K562 (cell line): Measurements from ENCODE around the gene SPCS3. TPM values are rescaled to one million over a fixed set of nuclear protein-coding genes. Genes with fewer than 3 reads are reported as not detected.
"Not testable (repeated sequence)": the region's sequence is repeated elsewhere in the genome, so short reads cannot be mapped to it uniquely, and the experiment has no call there.

Experiments
- ATAC-seq: fragments of 200-7000 bp; cut with Tn5 transposase; 3 replicates; pipeline ENCODE4 v1.9.1; 2020; ENCODE audit warnings: moderate library complexity
- BruUV-seq: library from RNA; stranded (reverse); fragments of 400-500 nt; replicated peaks from 2 replicates; lab custom pipeline; 2021; lab: Mats Ljungman, UMichigan
- CTCF ChIA-PET: fragments of 300-600 bp; formaldehyde crosslinking; extraction: SDS; loops from one replicate; lab custom pipeline; 2021; ENCODE audit warnings: low intra/inter-chr PET ratio; lab: Yijun Ruan, JAX
- POLR2A ChIA-PET: fragments of 300-600, 350-650 bp; sonication (Branson Sonifier 250); formaldehyde crosslinking; extraction: SDS; loops from one replicate; lab custom pipeline; 2021; ENCODE audit warnings: antibody characterized with exemption, inconsistent platforms; lab: Yijun Ruan, JAX
- DNase-seq, 4 experiments: peaks; one replicate each; pipeline versions ENCODE4 v3.0.0 to v3.0.0-alpha.2; 2011 to 2018; ENCODE audit warnings: low spot score in 3 of 4, mixed read lengths in 3 of 4; ENCODE audit errors: extremely low read depth in 1 of 4
- FAIRE-seq: peaks from 2 replicates; lab custom pipeline; 2011; peaks lifted over from hg19 to GRCh38; lab: Jason Lieb, UNC
- H2AFZ ChIP-seq: 2 replicates; pipeline ENCODE4 v1.6.0; 2011; ENCODE audit warnings: low read depth, low read length, control low read depth, inconsistent platforms
- H3K27ac ChIP-seq: fragments of 200-600 bp; 3 replicates; pipeline ENCODE4 v1.8.0; 2011; ENCODE audit warnings: low read depth, mild to moderate bottlenecking, control low read depth, inconsistent platforms, low read length, moderate library complexity, mixed read lengths; ENCODE audit errors: extremely low read depth
- H3K27me3 ChIP-seq, 2 experiments: fragments of 300-600 bp in 1 of 2; 2 replicates in 1 of 2; 3 replicates in 1 of 2; pipeline versions ENCODE4 v1.6.0 to v1.8.0; 2011; ENCODE audit warnings: inconsistent platforms in 2 of 2, low read length in 2 of 2, mild to moderate bottlenecking in 1 of 2, mixed read lengths in 1 of 2, moderate library complexity in 1 of 2; ENCODE audit not compliant: control insufficient read depth in 2 of 2, insufficient read depth in 2 of 2
- H3K36me3 ChIP-seq: fragments of 300-600 bp; 3 replicates; pipeline ENCODE4 v1.8.0; 2011; ENCODE audit warnings: mild to moderate bottlenecking, low read length, inconsistent platforms; ENCODE audit not compliant: control insufficient read depth, insufficient read depth
- H3K4me1 ChIP-seq, 2 experiments: fragments of 200-600 bp in 1 of 2; replicated peaks in 1 of 2; 2 replicates in 1 of 2; 3 replicates in 1 of 2; pipeline versions ENCODE4 v1.5.1 to v1.8.0; 2011; ENCODE audit warnings: inconsistent platforms in 2 of 2, low read length in 2 of 2, mild to moderate bottlenecking in 1 of 2, mixed read lengths in 1 of 2, moderate library complexity in 1 of 2; ENCODE audit not compliant: control insufficient read depth in 2 of 2, insufficient read depth in 2 of 2
- H3K4me2 ChIP-seq: 2 replicates; pipeline ENCODE4 v1.6.1; 2011; ENCODE audit warnings: low read length, control low read depth, inconsistent platforms, mixed read lengths; ENCODE audit not compliant: insufficient read depth
- H3K4me3 ChIP-seq: fragments of 200-600 bp; sonication (generic), shearing (Covaris generic); 2 replicates; pipeline ENCODE4 v1.5.1; 2016; ENCODE audit warnings: control low read depth, inconsistent platforms
- H3K79me2 ChIP-seq: fragments of 200-600 bp; 3 replicates; pipeline ENCODE4 v1.8.0; 2011; ENCODE audit warnings: low read length, inconsistent platforms; ENCODE audit not compliant: control insufficient read depth, insufficient read depth
- H3K9ac ChIP-seq, 2 experiments: 2 replicates each; pipeline versions ENCODE4 v1.6.0 to v1.6.1; 2011; ENCODE audit warnings: low read depth in 2 of 2, low read length in 2 of 2, control low read depth in 1 of 2, inconsistent platforms in 1 of 2, mild to moderate bottlenecking in 1 of 2, mixed read lengths in 1 of 2; ENCODE audit not compliant: insufficient read depth in 1 of 2
- H3K9me1 ChIP-seq: one replicate; pipeline ENCODE4 v1.6.0; 2011; ENCODE audit warnings: inconsistent platforms, mild to moderate bottlenecking, low read length, moderate library complexity; ENCODE audit not compliant: control insufficient read depth, insufficient read depth
- H3K9me3 ChIP-seq: replicated peaks from 2 replicates; pipeline ENCODE4 v1.5.1; 2011; ENCODE audit warnings: low read depth, low read length, inconsistent platforms; ENCODE audit not compliant: control insufficient read depth, insufficient read depth
- H4K20me1 ChIP-seq: replicated peaks from 2 replicates; pipeline ENCODE4 v1.6.1; 2011; ENCODE audit warnings: low read length, inconsistent platforms, mixed read lengths; ENCODE audit not compliant: control insufficient read depth, insufficient read depth
- HDGF ChIP-seq: fragments of 450-650 bp; IDR thresholded peaks from 2 replicates; pipeline ENCODE4 v1.6.1; 2016
- PHF8 ChIP-seq: fragments of 200-600 bp; sonication (generic); IDR thresholded peaks from 2 replicates; pipeline ENCODE4 v1.6.1; 2012; ENCODE audit warnings: mixed run types, mild to moderate bottlenecking, inconsistent platforms, low read length, moderate library complexity, borderline replicate concordance
- TEAD4 ChIP-seq, 2 experiments: sonication (generic) in 1 of 2; formaldehyde crosslinking in 1 of 2; IDR thresholded peaks; 2 replicates each; pipeline versions ENCODE4 v1.6.1 to v1.8.0; 2012 to 2022; ENCODE audit warnings: borderline replicate concordance in 1 of 2, inconsistent platforms in 1 of 2, low read length in 1 of 2, mild to moderate bottlenecking in 1 of 2, missing genetic modification reagents in 1 of 2
- ZNF507 ChIP-seq: conservative IDR thresholded peaks from 2 replicates; pipeline ENCODE4 v1.6.1; 2017; ENCODE audit warnings: missing genetic modification characterization, missing compliant biosample characterization
- whole genome bisulfite sequencing: fragments of 100-300 bp; shearing (Covaris generic); methylation state at CpG from one replicate; pipeline ENCODE4 v1.1.6; 2016; ENCODE audit warnings: low coverage, mixed read lengths; ENCODE audit not compliant: insufficient coverage; ENCODE audit errors: missing lambda C conversion rate; 5-methylcytosine and 5-hydroxymethylcytosine counted together
- in situ Hi-C: fragments of 300-500 bp; cut with MboI; formaldehyde crosslinking; loops from 4 replicates; pipeline ENCODE4 v1.15.0; 2018; ENCODE audit warnings: inconsistent platforms, mixed read lengths
- intact Hi-C: fragments of 100-400 bp; cut with micrococcal nuclease; formaldehyde crosslinking; loops from 2 replicates; pipeline ENCODE4 v1.14.2; 2022
- polyA plus RNA-seq, 8 experiments: library from polyadenylated mRNA; depleted of rRNA in 4 of 8; stranded (reverse) in 5 of 8; unstranded in 3 of 8; fragments of >200 nt; fragmentation: Nextera tagmentation in 2 of 8; fragmentation: Illumina TruSeq in 1 of 8; extraction: Ambion mirVana in 2 of 8; extraction: Trizol in 1 of 8; gene quantifications; 2 replicates each; pipeline versions ENCODE4 v1.2.1 to v1.2.3, GENCODE V29; 2011 to 2014; ENCODE audit warnings: inconsistent platforms in 1 of 8, missing spikeins in 1 of 8
- total RNA-seq, 7 experiments: library from RNA; depleted of rRNA in 6 of 7; stranded (reverse); fragments of >200 nt in 6 of 7; fragmentation: Illumina TruSeq in 2 of 7; extraction: Trizol in 2 of 7; gene quantifications; 2 replicates each; pipeline versions ENCODE4 v1.2.1 to v1.2.3, GENCODE V29; 2011 to 2021; ENCODE audit warnings: low replicate concordance in 1 of 7

SPCS3 gene
- total and polyA plus RNA-seq, 9 of the 15 experiments (the other 6 are each of a cell fraction or from before 2014, with no cell fraction given) = 64.6 to 196 (median 85.4) TPM

DNA sequence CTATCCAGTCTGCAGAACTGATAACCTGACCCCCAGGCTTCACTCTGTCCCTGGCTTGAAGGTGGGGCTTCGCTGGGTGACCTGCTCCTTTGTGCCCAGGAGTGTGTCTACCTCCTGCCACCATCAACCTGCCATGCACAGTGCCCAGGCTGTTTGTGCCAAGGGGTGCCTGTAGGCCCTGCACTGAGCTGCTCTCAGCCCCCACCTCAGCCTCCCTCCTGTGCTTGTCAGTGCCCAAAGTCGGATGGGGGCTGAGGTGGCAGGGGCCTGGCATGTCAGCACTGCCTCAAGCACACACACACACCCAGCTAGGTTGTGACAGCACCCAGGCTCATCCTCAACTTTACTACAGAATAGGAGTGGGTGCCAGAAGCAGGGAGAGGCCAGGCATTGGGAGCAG, 23.5 kb downstream of the SPCS3 start:
- no peak overlapping the region for H2AFZ ChIP-seq
- ATAC-seq (no peak), FAIRE-seq (no peak), DNase-seq (no peak)
- H3K9me3 ChIP-seq = no peaks in the 10 kb centered on the region
- no peaks in the 10 kb centered on the region for H3K27me3 ChIP-seq
- no TSS peak for BruUV-seq
- intact Hi-C loops (loop anchor here (10.0 kb wide), 1 partner anchor 308 kb away; no protein-coding TSS in a partner anchor), in situ Hi-C loops (loop anchor here (25.0 kb wide), 1 partner anchor 381 kb away; no protein-coding TSS in a partner anchor)
- no peak overlapping the region for H3K4me3 ChIP-seq
- ChIA-PET POLR2A (no interaction called here), CTCF (no interaction called here)
- no peaks in the 10 kb centered on the region for H3K9me1 ChIP-seq
- H4K20me1 ChIP-seq = no peaks in the 10 kb centered on the region
- H3K4me2 ChIP-seq = no peak overlapping the region
- no peak overlapping the region for H3K9ac ChIP-seq
- no peak for TF ChIP-seq HDGF
- TF ChIP-seq ZNF507 = no peak
- no peak for TF ChIP-seq TEAD4 (IDR thresholded peaks at IDR 0.05; ENCODE audit: low read length)
- no peak for TF ChIP-seq TEAD4 (CRISPR knock-in tag; IDR thresholded peaks at IDR 0.05; ENCODE audit: borderline replicate concordance)
- no peak for TF ChIP-seq PHF8
- TF ChIP-seq, all 486 proteins: peak for 0
- H3K36me3 ChIP-seq = no peaks in the 10 kb centered on the region
- WGBS = 0% methylated on average over 2 of the region's 2 CpGs
- no peak overlapping the region for H3K27ac ChIP-seq
- no peaks in the 10 kb centered on the region for H3K79me2 ChIP-seq
- no peaks in the 10 kb centered on the region for H3K4me1 ChIP-seq

DNA sequence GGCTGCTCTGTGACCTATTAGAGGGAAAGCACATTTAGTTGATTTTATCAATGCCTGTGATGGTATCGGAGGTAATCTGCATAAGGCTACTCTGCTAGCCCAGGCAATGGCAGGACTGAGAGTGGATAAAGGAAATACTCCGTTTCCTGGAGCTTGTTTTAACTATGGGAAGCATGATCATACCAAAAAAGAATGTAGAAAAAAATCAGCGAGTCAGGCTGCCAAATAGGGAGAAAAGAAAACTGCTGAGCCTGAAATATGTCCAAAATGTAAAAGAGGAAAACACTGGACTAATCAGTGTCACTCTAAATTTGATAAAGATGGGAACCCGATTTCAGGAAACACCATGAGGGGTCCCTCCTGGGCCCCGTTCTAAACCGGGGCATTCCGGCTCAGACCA, 25.6 kb downstream of the SPCS3 start:
- CTCF ChIA-PET, POLR2A ChIA-PET, H2AFZ ChIP-seq, FAIRE-seq, DNase-seq, H3K9me1 ChIP-seq, ATAC-seq, H3K9ac ChIP-seq, H4K20me1 ChIP-seq, H3K27me3 ChIP-seq, H3K9me3 ChIP-seq, H3K79me2 ChIP-seq, H3K4me3 ChIP-seq, H3K36me3 ChIP-seq, H3K4me2 ChIP-seq, BruUV-seq, H3K4me1 ChIP-seq, H3K27ac ChIP-seq: not testable (repeated sequence)
- WGBS = 4% methylated on average over 7 of the region's 7 CpGs
- intact Hi-C loops = loop anchor here (10.0 kb wide), 1 partner anchor 311 kb away; no protein-coding TSS in a partner anchor
- in situ Hi-C loops = loop anchor here (25.0 kb wide), 1 partner anchor 383 kb away; no protein-coding TSS in a partner anchor

DNA sequence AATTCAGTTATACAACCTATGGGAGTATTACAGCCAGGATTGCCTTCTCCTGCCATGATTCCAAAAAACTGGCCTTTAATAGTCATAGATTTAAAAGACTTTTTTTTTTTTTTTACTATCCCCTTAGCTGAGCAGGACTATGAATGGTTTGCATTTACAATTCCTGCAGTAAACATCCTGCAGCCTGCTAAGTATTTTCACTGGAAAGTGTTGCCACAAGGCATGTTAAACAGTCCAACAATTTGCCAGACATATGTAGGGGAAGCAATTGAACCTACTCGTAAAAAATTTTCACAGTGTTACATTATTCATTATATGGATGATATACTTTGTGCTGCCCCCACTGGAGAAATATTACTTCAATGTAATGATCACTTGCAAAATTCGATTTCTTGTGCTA, 27.1 kb downstream of the SPCS3 start:
- POLR2A ChIA-PET, H3K4me3 ChIP-seq, H3K4me2 ChIP-seq, H3K27me3 ChIP-seq, DNase-seq, H3K79me2 ChIP-seq, H3K36me3 ChIP-seq, FAIRE-seq, ATAC-seq, CTCF ChIA-PET, H3K9ac ChIP-seq, H3K27ac ChIP-seq, H3K9me3 ChIP-seq, BruUV-seq, H4K20me1 ChIP-seq, H2AFZ ChIP-seq, H3K4me1 ChIP-seq, H3K9me1 ChIP-seq: not testable (repeated sequence)
- in situ Hi-C loops (loop anchor here (25.0 kb wide), 1 partner anchor 385 kb away; no protein-coding TSS in a partner anchor), intact Hi-C loops (loop anchor here (10.0 kb wide), 1 partner anchor 312 kb away; no protein-coding TSS in a partner anchor)
- 3% methylated on average over 2 of the region's 2 CpGs for WGBS
